ENCODE results near the gene QPRT. TPM values are rescaled to one million over a fixed set of nuclear protein-coding genes. Genes with fewer than 3 reads are reported as not detected.
A peak's percentile ranks its signal among the peaks of the same experiment; 100 is the strongest.
"Not testable (repeated sequence)": the region's sequence is repeated elsewhere in the genome, so short reads cannot be mapped to it uniquely, and the experiment has no call there.

QPRT gene
- total RNA-seq = 34.4 TPM

- Histone ChIP-seq H3K9me3 (ENCODE audit: control insufficient read depth in 3 of 3, low read length in 3 of 3) (no peaks in the 10 kb centered on the region), H3K4me3 (ENCODE audit: low read length in 3 of 3) (peak within 1 kb of the TSS in 2 of 3 donors; percentile 9 to 54), H3K9ac (ENCODE audit: low read depth in 1 of 3, low read length in 3 of 3) (peak within 1 kb of the TSS in 2 of 3 donors; percentile 10 to 50), H3K27ac (ENCODE audit: low read depth, low read length) (peak within 1 kb of the TSS; percentile 47), H3K36me3 (ENCODE audit: control insufficient read depth in 3 of 3, insufficient read depth in 3 of 3, low read length in 3 of 3) (no peaks in the 10 kb centered on the region), H3K4me1 (ENCODE audit: control insufficient read depth in 3 of 3, insufficient read depth in 3 of 3, low read length in 3 of 3) (peaks cover 0 to 6% (median 4%) of the 10 kb centered on the region in 3 donors), H3K27me3 (ENCODE audit: control insufficient read depth in 3 of 3, insufficient read depth in 3 of 3, low read length in 3 of 3) (no peaks in the 10 kb centered on the region)
Measured at GRCh38 chr16:29678691-29679267, at the start of gene QPRT. Gene QPRT, plus strand, starts transcription at chr16:29679180. Its CDS starts 18 bp downstream, at chr16:29679198.

GRCh38 chr16:29629318-29629717 is 49.7 kb upstream of the QPRT start:
- H3K36me3 ChIP-seq (ENCODE audit: control insufficient read depth in 3 of 3, insufficient read depth in 3 of 3, low read length in 3 of 3); H3K4me3 ChIP-seq (ENCODE audit: low read length in 3 of 3); H3K27me3 ChIP-seq (ENCODE audit: control insufficient read depth in 3 of 3, insufficient read depth in 3 of 3, low read length in 3 of 3): not testable (repeated sequence)

GRCh38 chr16:29631658-29632057 is 47.3 kb upstream of the QPRT start:
- H3K9ac ChIP-seq (ENCODE audit: low read depth in 1 of 3, low read length in 3 of 3); H3K4me1 ChIP-seq (ENCODE audit: control insufficient read depth in 3 of 3, insufficient read depth in 3 of 3, low read length in 3 of 3); H3K9me3 ChIP-seq (ENCODE audit: control insufficient read depth in 3 of 3, low read length in 3 of 3); H3K4me3 ChIP-seq (ENCODE audit: low read length in 3 of 3); H3K27ac ChIP-seq (ENCODE audit: low read depth, low read length); H3K36me3 ChIP-seq (ENCODE audit: control insufficient read depth in 3 of 3, insufficient read depth in 3 of 3, low read length in 3 of 3); H3K27me3 ChIP-seq (ENCODE audit: control insufficient read depth in 3 of 3, insufficient read depth in 3 of 3, low read length in 3 of 3): not testable (repeated sequence)

More at GRCh38 chr16:29629318-29629717, 49.7 kb upstream of the QPRT start:
- not testable (repeated sequence) for H3K9me3 ChIP-seq (ENCODE audit: control insufficient read depth in 3 of 3, low read length in 3 of 3); H3K9ac ChIP-seq (ENCODE audit: low read depth in 1 of 3, low read length in 3 of 3); H3K4me1 ChIP-seq (ENCODE audit: control insufficient read depth in 3 of 3, insufficient read depth in 3 of 3, low read length in 3 of 3); H3K27ac ChIP-seq (ENCODE audit: low read depth, low read length)

- not testable (repeated sequence) for H3K9ac ChIP-seq (ENCODE audit: low read depth in 1 of 3, low read length in 3 of 3); H3K9me3 ChIP-seq (ENCODE audit: control insufficient read depth in 3 of 3, low read length in 3 of 3); H3K4me3 ChIP-seq (ENCODE audit: low read length in 3 of 3); H3K36me3 ChIP-seq (ENCODE audit: control insufficient read depth in 3 of 3, insufficient read depth in 3 of 3, low read length in 3 of 3); H3K27ac ChIP-seq (ENCODE audit: low read depth, low read length); H3K4me1 ChIP-seq (ENCODE audit: control insufficient read depth in 3 of 3, insufficient read depth in 3 of 3, low read length in 3 of 3); H3K27me3 ChIP-seq (ENCODE audit: control insufficient read depth in 3 of 3, insufficient read depth in 3 of 3, low read length in 3 of 3)
Measured at GRCh38 chr16:29635902-29636301, 43.1 kb upstream of the QPRT start.

GRCh38 chr16:29636368-29636767 is 42.6 kb upstream of the QPRT start:
- H3K9ac ChIP-seq (ENCODE audit: low read depth in 1 of 3, low read length in 3 of 3); H3K4me3 ChIP-seq (ENCODE audit: low read length in 3 of 3); H3K27ac ChIP-seq (ENCODE audit: low read depth, low read length); H3K27me3 ChIP-seq (ENCODE audit: control insufficient read depth in 3 of 3, insufficient read depth in 3 of 3, low read length in 3 of 3); H3K36me3 ChIP-seq (ENCODE audit: control insufficient read depth in 3 of 3, insufficient read depth in 3 of 3, low read length in 3 of 3); H3K4me1 ChIP-seq (ENCODE audit: control insufficient read depth in 3 of 3, insufficient read depth in 3 of 3, low read length in 3 of 3); H3K9me3 ChIP-seq (ENCODE audit: control insufficient read depth in 3 of 3, low read length in 3 of 3): not testable (repeated sequence)

GRCh38 chr16:29638751-29639150 is 40.2 kb upstream of the QPRT start:
- not testable (repeated sequence) for H3K36me3 ChIP-seq (ENCODE audit: control insufficient read depth in 3 of 3, insufficient read depth in 3 of 3, low read length in 3 of 3); H3K4me3 ChIP-seq (ENCODE audit: low read length in 3 of 3); H3K27me3 ChIP-seq (ENCODE audit: control insufficient read depth in 3 of 3, insufficient read depth in 3 of 3, low read length in 3 of 3); H3K9ac ChIP-seq (ENCODE audit: low read depth in 1 of 3, low read length in 3 of 3); H3K9me3 ChIP-seq (ENCODE audit: control insufficient read depth in 3 of 3, low read length in 3 of 3); H3K4me1 ChIP-seq (ENCODE audit: control insufficient read depth in 3 of 3, insufficient read depth in 3 of 3, low read length in 3 of 3); H3K27ac ChIP-seq (ENCODE audit: low read depth, low read length)

GRCh38 chr16:29641561-29641960 is 37.4 kb upstream of the QPRT start:
- no peaks in the 10 kb centered on the region for H3K36me3 ChIP-seq (ENCODE audit: control insufficient read depth in 3 of 3, insufficient read depth in 3 of 3, low read length in 3 of 3)
- no peaks in the 10 kb centered on the region for H3K9me3 ChIP-seq (ENCODE audit: control insufficient read depth in 3 of 3, low read length in 3 of 3)
- no peaks in the 10 kb centered on the region for H3K27me3 ChIP-seq (ENCODE audit: control insufficient read depth in 3 of 3, insufficient read depth in 3 of 3, low read length in 3 of 3)
- H3K4me3 ChIP-seq (ENCODE audit: low read length in 3 of 3) = no peak overlapping the region
- H3K27ac ChIP-seq (ENCODE audit: low read depth, low read length) = no peak overlapping the region
- no peaks in the 10 kb centered on the region for H3K4me1 ChIP-seq (ENCODE audit: control insufficient read depth in 3 of 3, insufficient read depth in 3 of 3, low read length in 3 of 3)
- no peak overlapping the region for H3K9ac ChIP-seq (ENCODE audit: low read depth in 1 of 3, low read length in 3 of 3)

GRCh38 chr16:29643596-29643995 is 35.4 kb upstream of the QPRT start:
- H3K36me3 ChIP-seq (ENCODE audit: control insufficient read depth in 3 of 3, insufficient read depth in 3 of 3, low read length in 3 of 3) = no peaks in the 10 kb centered on the region
- H3K9me3 ChIP-seq (ENCODE audit: control insufficient read depth in 3 of 3, low read length in 3 of 3) = no peaks in the 10 kb centered on the region
- H3K9ac ChIP-seq (ENCODE audit: low read depth in 1 of 3, low read length in 3 of 3) = no peak overlapping the region
- H3K4me1 ChIP-seq (ENCODE audit: control insufficient read depth in 3 of 3, insufficient read depth in 3 of 3, low read length in 3 of 3) = no peaks in the 10 kb centered on the region
- H3K27ac ChIP-seq (ENCODE audit: low read depth, low read length) = no peak overlapping the region
- no peak overlapping the region for H3K4me3 ChIP-seq (ENCODE audit: low read length in 3 of 3)
- no peaks in the 10 kb centered on the region for H3K27me3 ChIP-seq (ENCODE audit: control insufficient read depth in 3 of 3, insufficient read depth in 3 of 3, low read length in 3 of 3)

- Histone ChIP-seq H3K4me1 (ENCODE audit: control insufficient read depth in 3 of 3, insufficient read depth in 3 of 3, low read length in 3 of 3) (no peaks in the 10 kb centered on the region), H3K27me3 (ENCODE audit: control insufficient read depth in 3 of 3, insufficient read depth in 3 of 3, low read length in 3 of 3) (no peaks in the 10 kb centered on the region), H3K4me3 (ENCODE audit: low read length in 3 of 3) (no peak overlapping the region), H3K9ac (ENCODE audit: low read depth in 1 of 3, low read length in 3 of 3) (no peak overlapping the region), H3K36me3 (ENCODE audit: control insufficient read depth in 3 of 3, insufficient read depth in 3 of 3, low read length in 3 of 3) (no peaks in the 10 kb centered on the region), H3K27ac (ENCODE audit: low read depth, low read length) (no peak overlapping the region), H3K9me3 (ENCODE audit: control insufficient read depth in 3 of 3, low read length in 3 of 3) (no peaks in the 10 kb centered on the region)
Measured at GRCh38 chr16:29644338-29644857, 34.6 kb upstream of the QPRT start.

- Histone ChIP-seq H3K9me3 (ENCODE audit: control insufficient read depth in 3 of 3, low read length in 3 of 3) (no peaks in the 10 kb centered on the region), H3K9ac (ENCODE audit: low read depth in 1 of 3, low read length in 3 of 3) (no peak overlapping the region), H3K27ac (ENCODE audit: low read depth, low read length) (no peak overlapping the region), H3K36me3 (ENCODE audit: control insufficient read depth in 3 of 3, insufficient read depth in 3 of 3, low read length in 3 of 3) (no peaks in the 10 kb centered on the region), H3K4me1 (ENCODE audit: control insufficient read depth in 3 of 3, insufficient read depth in 3 of 3, low read length in 3 of 3) (no peaks in the 10 kb centered on the region), H3K4me3 (ENCODE audit: low read length in 3 of 3) (no peak overlapping the region), H3K27me3 (ENCODE audit: control insufficient read depth in 3 of 3, insufficient read depth in 3 of 3, low read length in 3 of 3) (no peaks in the 10 kb centered on the region)
Measured at GRCh38 chr16:29644973-29645693, 33.8 kb upstream of the QPRT start.

Measured in skeletal muscle tissue (tissue), 4 donors.